ENCODE results near the gene RNF10.

GRCh38 chr12:120497524-120498150 lies 36.5 kb upstream of the RNF10 start:
- TF ChIP-seq CTCF (conservative IDR thresholded peaks at IDR 0.05; ENCODE audit: low read depth, low read length), result no peak
- TF ChIP-seq POLR2A (IDR thresholded peaks at IDR 0.05; ENCODE audit: low read depth, low read length), result no peak
- TF ChIP-seq SMC3 (IDR thresholded peaks at IDR 0.05; ENCODE audit: low read depth, low read length), result no peak
- TF ChIP-seq, protein P1, sequence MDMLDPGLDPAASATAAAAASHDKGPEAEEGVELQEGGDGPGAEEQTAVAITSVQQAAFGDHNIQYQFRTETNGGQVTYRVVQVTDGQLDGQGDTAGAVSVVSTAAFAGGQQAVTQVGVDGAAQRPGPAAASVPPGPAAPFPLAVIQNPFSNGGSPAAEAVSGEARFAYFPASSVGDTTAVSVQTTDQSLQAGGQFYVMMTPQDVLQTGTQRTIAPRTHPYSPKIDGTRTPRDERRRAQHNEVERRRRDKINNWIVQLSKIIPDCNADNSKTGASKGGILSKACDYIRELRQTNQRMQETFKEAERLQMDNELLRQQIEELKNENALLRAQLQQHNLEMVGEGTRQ (IDR thresholded peaks at IDR 0.05; ENCODE audit: low read depth, low read length), result no peak
- TF ChIP-seq RAD21 (IDR thresholded peaks at IDR 0.05; ENCODE audit: low read length), result no peak

Measured in IMR-90 (cell line).